ENCODE data around the gene MTUS2. TPM values are rescaled to one million over a fixed set of nuclear protein-coding genes. Genes with fewer than 3 reads are reported as not detected.

Gene MTUS2
- total and polyA plus RNA-seq, 10 of the 15 experiments (the other 5 are each of a cell fraction or from before 2014, with no cell fraction given), result under 0.01 to 0.05 (median 0.02) TPM; not detected in 6

GRCh38 chr13:29315847-29316246, 495.7 kb downstream of the MTUS2 start:
- Histone ChIP-seq H4K20me1 (ENCODE audit: control insufficient read depth, insufficient read depth) (no peaks in the 10 kb centered on the region), H3K36me3 (ENCODE audit: control insufficient read depth in 2 of 2, insufficient read depth in 2 of 2, low read length in 1 of 2) (no peaks in the 10 kb centered on the region), H3K9ac (ENCODE audit: control insufficient read depth, insufficient read depth, low read length) (no peak overlapping the region), H3K4me3 (no peak overlapping the region), H3K9me3 (replicated peaks; ENCODE audit: control insufficient read depth, insufficient read depth, low read length) (no peaks in the 10 kb centered on the region), H3K27me3 (replicated peaks in 1 of 2; ENCODE audit: control insufficient read depth in 2 of 2, insufficient read depth in 2 of 2, low read length in 1 of 2) (no peaks in the 10 kb centered on the region), H2AFZ (ENCODE audit: control insufficient read depth, low read depth, low read length) (no peak overlapping the region), H3K79me2 (ENCODE audit: control insufficient read depth, insufficient read depth, low read length) (no peaks in the 10 kb centered on the region), H3K4me2 (ENCODE audit: control insufficient read depth, insufficient read depth) (no peak overlapping the region), H3K4me1 (ENCODE audit: control insufficient read depth, insufficient read depth, low read length) (no peaks in the 10 kb centered on the region), H3K27ac (ENCODE audit: control insufficient read depth, insufficient read depth) (no peak overlapping the region)
- no peak for TF ChIP-seq CBFB (IDR thresholded peaks at IDR 0.05; ENCODE audit: low read depth)
- no peak for TF ChIP-seq RBBP5 (conservative IDR thresholded peaks at IDR 0.05)
- ChIA-PET POLR2A (no interaction called here), RAD21 (ENCODE audit: unreplicated experiment) (no interaction called here), CTCF (no interaction called here), SMC1A (ENCODE audit: uncharacterized antibody, unreplicated experiment) (no interaction called here)
- DNase-seq (ENCODE audit: low read depth, low spot score) (no peak), ATAC-seq (no peak), FAIRE-seq (no peak)
- WGBS (ENCODE audit: insufficient coverage, insufficient replicate concordance, low lambda C conversion rate, missing lambda C conversion rate), result 0% methylated on average over 2 of the region's 2 CpGs
- no TSS peak for BruUV-seq (replicated peaks)
- in situ Hi-C loops (cut with MboI), result no loop called here
- intact Hi-C loops (cut with micrococcal nuclease; ENCODE audit: unreplicated experiment), result no loop called here

GRCh38 chr13:29317828-29318227, 497.7 kb downstream of the MTUS2 start:
- in situ Hi-C loops (cut with MboI), result no loop called here
- POLR2A ChIA-PET, result interaction anchor here (0.7 kb wide), 1 partner anchor 1161 kb away, joined by 3 read pairs; no protein-coding TSS in a partner anchor
- no peak for TF ChIP-seq HDGF (IDR thresholded peaks at IDR 0.05)
- no peak for TF ChIP-seq SREBF1 (IDR thresholded peaks at IDR 0.05; ENCODE audit: low read length)
- TF ChIP-seq SMAD5 (IDR thresholded peaks at IDR 0.05; ENCODE audit: low read depth), result no peak
- TF ChIP-seq YY1 (IDR thresholded peaks at IDR 0.05; ENCODE audit: low read depth, low read length), result no peak
- no peak for TF ChIP-seq E2F8 (IDR thresholded peaks at IDR 0.05; ENCODE audit: low read depth, partially characterized antibody)
- no peak for TF ChIP-seq PRDM15 (CRISPR knock-in tag; IDR thresholded peaks at IDR 0.05)
- no peak for TF ChIP-seq ZBTB4 (CRISPR knock-in tag; IDR thresholded peaks at IDR 0.05)

More at GRCh38 chr13:29317828-29318227, 497.7 kb downstream of the MTUS2 start:
- no TSS peak for BruUV-seq (replicated peaks)
- H3K79me2 ChIP-seq (ENCODE audit: control insufficient read depth, insufficient read depth, low read length), result no peaks in the 10 kb centered on the region
- ChIA-PET CTCF (no interaction called here), SMC1A (ENCODE audit: uncharacterized antibody, unreplicated experiment) (no interaction called here), RAD21 (ENCODE audit: unreplicated experiment) (no interaction called here)
- H3K4me1 ChIP-seq (ENCODE audit: control insufficient read depth, insufficient read depth, low read length), result no peaks in the 10 kb centered on the region
- no peaks in the 10 kb centered on the region for H3K9me3 ChIP-seq (replicated peaks; ENCODE audit: control insufficient read depth, insufficient read depth, low read length)
- no peak overlapping the region for H3K4me3 ChIP-seq
- H3K27ac ChIP-seq (ENCODE audit: control insufficient read depth, insufficient read depth), result no peak overlapping the region
- DNase-seq (ENCODE audit: low read depth, low spot score) (no peak), FAIRE-seq (no peak), ATAC-seq (no peak)
- H3K4me2 ChIP-seq (ENCODE audit: control insufficient read depth, insufficient read depth), result no peak overlapping the region
- intact Hi-C loops (cut with micrococcal nuclease; ENCODE audit: unreplicated experiment), result no loop called here
- no peak overlapping the region for H2AFZ ChIP-seq (ENCODE audit: control insufficient read depth, low read depth, low read length)
- no peak overlapping the region for H3K9ac ChIP-seq (ENCODE audit: control insufficient read depth, insufficient read depth, low read length)
- H3K27me3 ChIP-seq (replicated peaks in 1 of 2; ENCODE audit: control insufficient read depth in 2 of 2, insufficient read depth in 2 of 2, low read length in 1 of 2), result no peaks in the 10 kb centered on the region
- H3K36me3 ChIP-seq (ENCODE audit: control insufficient read depth in 2 of 2, insufficient read depth in 2 of 2, low read length in 1 of 2), result no peaks in the 10 kb centered on the region
- 40% methylated on average over 5 of the region's 5 CpGs for WGBS (ENCODE audit: insufficient coverage, insufficient replicate concordance, low lambda C conversion rate, missing lambda C conversion rate)
- no peaks in the 10 kb centered on the region for H4K20me1 ChIP-seq (ENCODE audit: control insufficient read depth, insufficient read depth)
